ENCODE results near the gene SPSB2. TPM values are rescaled to one million over a fixed set of nuclear protein-coding genes. Genes with fewer than 3 reads are reported as not detected.

Gene SPSB2
- polyA plus RNA-seq, 1 of the 3 experiments (the other 2 are of a cell fraction) = 16.9 TPM

GRCh38 chr12:6845395-6845794, 27.7 kb downstream of the SPSB2 start:
- Histone ChIP-seq H2AFZ (ENCODE audit: low read depth) (no peak overlapping the region), H3K9ac (no peak overlapping the region), H3K27me3 (ENCODE audit: insufficient read depth) (no peaks in the 10 kb centered on the region), H3K27ac (ENCODE audit: low read depth in 2 of 2, low read length in 1 of 2) (no peak overlapping the region), H3K9me3 (no peaks in the 10 kb centered on the region), H3K9me2 (no peaks in the 10 kb centered on the region), H3F3A (replicated peaks; ENCODE audit: insufficient read depth) (peaks cover 13% of the 10 kb centered on the region), H3K36me3 (replicated peaks in 1 of 2; ENCODE audit: control insufficient read depth in 1 of 2, insufficient read depth in 2 of 2, low read length in 1 of 2) (peaks cover 36 to 50% of the 10 kb centered on the region in 2 experiments), H4K20me1 (ENCODE audit: insufficient read depth) (no peaks in the 10 kb centered on the region), H3K79me2 (ENCODE audit: insufficient read depth) (peaks cover 31% of the 10 kb centered on the region), H3K4me2 (no peak overlapping the region), H3K4me1 (ENCODE audit: control insufficient read depth in 1 of 2, insufficient read depth in 2 of 2, low read depth in 1 of 2, low read length in 1 of 2) (peaks cover 0 to 1% of the 10 kb centered on the region in 2 experiments; a peak in 1 of 4 replicates), H3K4me3 (ENCODE audit: low read depth in 2 of 2, low read length in 1 of 2) (no peak overlapping the region)
- WGBS (ENCODE audit: low lambda C conversion rate) = 91% methylated on average over 17 of the region's 17 CpGs
- ChIA-PET CTCF (interaction anchor here (1.7 to 19.4 kb wide), 2 partner anchors 15 to 24 kb away, joined by 6 to 225 read pairs; partner anchors contain the start of gene P3H3), POLR2A (no interaction called here)
- no peak for DNase-seq
- TF ChIP-seq FOXJ3 (CRISPR knock-in tag; IDR thresholded peaks at IDR 0.05) = no peak
- no peak for TF ChIP-seq REST (IDR thresholded peaks at IDR 0.05; ENCODE audit: low read depth, low read length)
- no peak for TF ChIP-seq CTCF (IDR thresholded peaks at IDR 0.05)
- TF ChIP-seq RAD21 (IDR thresholded peaks at IDR 0.05; ENCODE audit: low read length) = no peak
- no peak for TF ChIP-seq EZH2phosphoT487 (IDR thresholded peaks at IDR 0.05; ENCODE audit: borderline replicate concordance, low read depth)
- TF ChIP-seq PBX3 (IDR thresholded peaks at IDR 0.05) = no peak
- TF ChIP-seq TCF12 (IDR thresholded peaks at IDR 0.05) = no peak
- no peak for TF ChIP-seq IRF3 (IDR thresholded peaks at IDR 0.05; ENCODE audit: low read depth, low read length)
- TF ChIP-seq FOXM1 (IDR thresholded peaks at IDR 0.05; ENCODE audit: low read depth) = no peak
- TF ChIP-seq SIN3A (IDR thresholded peaks at IDR 0.05; ENCODE audit: borderline replicate concordance, low read depth, low read length) = no peak
- TF ChIP-seq ELF1 (IDR thresholded peaks at IDR 0.05) = no peak
- no peak for TF ChIP-seq FOSL2 (IDR thresholded peaks at IDR 0.05; ENCODE audit: borderline replicate concordance, low read depth)
- TF ChIP-seq TAF1 (IDR thresholded peaks at IDR 0.05; ENCODE audit: borderline replicate concordance, low read depth, low read length) = no peak
- no peak for TF ChIP-seq JUND (IDR thresholded peaks at IDR 0.05)
- no peak for TF ChIP-seq EP300 (IDR thresholded peaks at IDR 0.05; ENCODE audit: borderline replicate concordance in 1 of 2, low read depth in 1 of 2, low read length in 1 of 2)
- no peak for TF ChIP-seq TEAD4 (IDR thresholded peaks at IDR 0.05; ENCODE audit: borderline replicate concordance, insufficient read depth)
- TF ChIP-seq MXI1 (IDR thresholded peaks at IDR 0.05; ENCODE audit: low read depth, low read length) = no peak
- no peak for TF ChIP-seq NRF1 (IDR thresholded peaks at IDR 0.05; ENCODE audit: low read depth, low read length)
- no peak for TF ChIP-seq MEF2A (IDR thresholded peaks at IDR 0.05; ENCODE audit: borderline replicate concordance, low read depth)

Data from SK-N-SH (cell line).